ENCODE results near the gene TP63. TPM values are rescaled to one million over a fixed set of nuclear protein-coding genes. Genes with fewer than 3 reads are reported as not detected.

Gene TP63
- total and polyA plus RNA-seq, 2 experiments from 2014 or later: not detected

GRCh38 chr3:189587664-189588040 is 43.5 kb upstream of the TP63 start:
- no peaks in the 10 kb centered on the region for H3K4me1 Mint-ChIP-seq
- no peak overlapping the region for H3K27ac ChIP-seq (ENCODE audit: low read depth)

More at GRCh38 chr3:189587664-189588040, 43.5 kb upstream of the TP63 start:
- Histone ChIP-seq H3K79me2 (replicated peaks; ENCODE audit: insufficient read depth) (no peaks in the 10 kb centered on the region), H3K4me1 (ENCODE audit: insufficient read depth) (no peaks in the 10 kb centered on the region), H3K36me3 (ENCODE audit: insufficient read depth) (no peaks in the 10 kb centered on the region), H3F3A (replicated peaks; ENCODE audit: low read depth) (no peaks in the 10 kb centered on the region), H4K20me1 (replicated peaks; ENCODE audit: insufficient read depth) (no peaks in the 10 kb centered on the region), H3K27me3 (ENCODE audit: insufficient read depth) (no peaks in the 10 kb centered on the region), H3K9me2 (ENCODE audit: insufficient read depth) (peaks cover 7% of the 10 kb centered on the region; the same call in 1 of the 2 replicates), H3K4me3 (no peak overlapping the region), H2AFZ (no peak overlapping the region), H3K4me2 (no peak overlapping the region)
- TF ChIP-seq ZNF331 (CRISPR knock-in tag; IDR thresholded peaks at IDR 0.05; ENCODE audit: low read depth) (no peak), EZH2 (IDR thresholded peaks at IDR 0.05; ENCODE audit: low read depth, unreplicated experiment) (no peak), ETS1 (IDR thresholded peaks at IDR 0.05) (no peak), REST (IDR thresholded peaks at IDR 0.05; ENCODE audit: unreplicated experiment) (no peak), CREB1 (CRISPR knock-in tag; IDR thresholded peaks at IDR 0.05; ENCODE audit: low read depth) (no peak), ZNF114 (CRISPR knock-in tag; IDR thresholded peaks at IDR 0.05) (no peak), POLR2AphosphoS5 (IDR thresholded peaks at IDR 0.05; ENCODE audit: low read depth) (no peak), NANOG (IDR thresholded peaks at IDR 0.05; ENCODE audit: borderline replicate concordance) (no peak), EZH2phosphoT487 (IDR thresholded peaks at IDR 0.05; ENCODE audit: unreplicated experiment) (no peak), STAT1 (IDR thresholded peaks at IDR 0.05; ENCODE audit: unreplicated experiment) (no peak), ZNF462 (CRISPR knock-in tag; IDR thresholded peaks at IDR 0.05) (no peak), JUNB (IDR thresholded peaks at IDR 0.05; ENCODE audit: unreplicated experiment) (no peak)
- ATAC-seq: no peak
- Mint-ChIP-seq H3K36me3 (ENCODE audit: low read depth) (no peaks in the 10 kb centered on the region), H3K27ac (no peak overlapping the region), H3K4me3 (no peak overlapping the region), H3K9me3 (no peaks in the 10 kb centered on the region; the same call in 2 of the 3 replicates), H3K27me3 (ENCODE audit: insufficient read depth, low read depth, poor library complexity) (peaks cover 1% of the 10 kb centered on the region)
- no peak for DNase-seq (ENCODE audit: low spot score)

All from GM23338 (cell line).